ENCODE measurements around the gene IRS1. TPM values are rescaled to one million over a fixed set of nuclear protein-coding genes. Genes with fewer than 3 reads are reported as not detected.

Gene IRS1
- total RNA-seq, 4 donors from 2014 or later = 6.2 to 20.9 (median 12.8) TPM

DNA sequence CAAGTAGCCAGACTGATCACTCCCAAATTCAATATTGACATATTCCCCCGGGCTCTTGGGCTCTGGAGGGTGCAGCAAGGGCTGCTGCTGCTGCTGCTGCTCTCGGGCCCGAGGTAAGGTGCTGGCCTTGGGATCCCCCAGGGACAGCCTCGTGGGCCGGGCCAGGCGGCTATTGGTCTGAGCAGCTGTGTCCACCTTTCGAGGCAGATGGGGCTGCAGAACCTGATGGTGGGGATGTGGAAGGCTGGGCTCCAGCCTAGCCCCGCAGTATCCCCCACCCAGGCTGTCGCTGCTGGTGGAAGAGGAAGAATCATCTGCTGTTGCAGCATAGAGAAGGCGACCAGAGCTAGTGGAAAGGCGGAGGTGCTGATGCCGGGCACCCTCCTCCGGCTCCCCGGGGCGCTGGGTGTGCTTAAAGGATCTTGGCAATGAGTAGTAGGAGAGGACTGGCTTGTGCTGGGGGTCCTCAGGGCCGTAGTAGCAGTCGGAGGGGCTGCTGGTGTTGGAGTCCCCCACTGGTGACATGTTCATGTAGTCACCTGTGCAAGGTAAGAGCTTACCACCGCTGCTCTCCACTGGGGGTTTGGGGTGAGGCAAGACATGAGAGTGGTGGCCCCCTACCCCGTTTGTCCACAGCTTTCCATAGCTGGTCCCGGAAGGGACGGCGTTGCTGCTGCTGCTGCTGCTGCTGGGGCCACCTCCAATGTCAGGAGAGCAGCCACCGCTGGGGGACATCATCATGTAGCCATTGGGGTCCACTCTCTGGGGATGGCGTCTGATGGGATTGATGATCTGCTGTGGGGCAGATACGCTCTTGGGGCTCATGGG lies 3.4 kb downstream of the IRS1 start:
- no peak for DNase-seq
- no peaks in the 10 kb centered on the region for H3K27me3 ChIP-seq
- WGBS, 2 donors (ENCODE audit: low coverage in 1 of 2) = 79% methylated on average over 25 of the region's 25 CpGs; no CpG with 5 or more reads in 1 of the 2 donors
- intact Hi-C loops (cut with DNase I; ENCODE audit: low total_unique reads) = loop anchor here (5.0 to 10.0 kb wide), 2 partner anchors 164 to 581 kb away; no protein-coding TSS in a partner anchor
- in situ Hi-C loops (cut with MboI; ENCODE audit: low pct_ligation_motif_present in 1 of 4, low pct_unique_long_range_greater_than_20kb in 1 of 4, low sequenced_read_pairs in 3 of 4) = loop anchor here in 1 of 4 donors (25.0 kb wide), 1 partner anchor 134 kb away; no protein-coding TSS in a partner anchor
- peaks cover 0 to 44% (median 25%) of the 10 kb centered on the region in 4 donors for H3K4me1 ChIP-seq
- no peaks in the 10 kb centered on the region for H3K9me3 ChIP-seq
- peak overlapping the region; percentile 14 to 78 (median 56) for H3K4me3 ChIP-seq
- H3K36me3 ChIP-seq = no peaks in the 10 kb centered on the region
- H3K27ac ChIP-seq = peak overlapping the region; percentile 93 to 96 (median 94)
- TF ChIP-seq, protein P1, sequence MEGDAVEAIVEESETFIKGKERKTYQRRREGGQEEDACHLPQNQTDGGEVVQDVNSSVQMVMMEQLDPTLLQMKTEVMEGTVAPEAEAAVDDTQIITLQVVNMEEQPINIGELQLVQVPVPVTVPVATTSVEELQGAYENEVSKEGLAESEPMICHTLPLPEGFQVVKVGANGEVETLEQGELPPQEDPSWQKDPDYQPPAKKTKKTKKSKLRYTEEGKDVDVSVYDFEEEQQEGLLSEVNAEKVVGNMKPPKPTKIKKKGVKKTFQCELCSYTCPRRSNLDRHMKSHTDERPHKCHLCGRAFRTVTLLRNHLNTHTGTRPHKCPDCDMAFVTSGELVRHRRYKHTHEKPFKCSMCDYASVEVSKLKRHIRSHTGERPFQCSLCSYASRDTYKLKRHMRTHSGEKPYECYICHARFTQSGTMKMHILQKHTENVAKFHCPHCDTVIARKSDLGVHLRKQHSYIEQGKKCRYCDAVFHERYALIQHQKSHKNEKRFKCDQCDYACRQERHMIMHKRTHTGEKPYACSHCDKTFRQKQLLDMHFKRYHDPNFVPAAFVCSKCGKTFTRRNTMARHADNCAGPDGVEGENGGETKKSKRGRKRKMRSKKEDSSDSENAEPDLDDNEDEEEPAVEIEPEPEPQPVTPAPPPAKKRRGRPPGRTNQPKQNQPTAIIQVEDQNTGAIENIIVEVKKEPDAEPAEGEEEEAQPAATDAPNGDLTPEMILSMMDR (IDR thresholded peaks at IDR 0.05) = no peak
- TF ChIP-seq EP300 (IDR thresholded peaks at IDR 0.05; ENCODE audit: low read depth) = no peak
- no peak for TF ChIP-seq POLR2A (IDR thresholded peaks at IDR 0.05)
- no peak for TF ChIP-seq POLR2AphosphoS5 (IDR thresholded peaks at IDR 0.05)

- peaks cover 0 to 43% (median 24%) of the 10 kb centered on the region in 4 donors for H3K4me1 ChIP-seq
- H3K27me3 ChIP-seq = no peaks in the 10 kb centered on the region
- intact Hi-C loops (cut with DNase I; ENCODE audit: low total_unique reads) = loop anchor here (5.0 to 10.0 kb wide), 2 partner anchors 163 to 581 kb away; no protein-coding TSS in a partner anchor
- H3K36me3 ChIP-seq = no peaks in the 10 kb centered on the region
- in situ Hi-C loops (cut with MboI; ENCODE audit: low pct_ligation_motif_present in 1 of 4, low pct_unique_long_range_greater_than_20kb in 1 of 4, low sequenced_read_pairs in 3 of 4) = loop anchor here in 1 of 4 donors (25.0 kb wide), 1 partner anchor 133 kb away; no protein-coding TSS in a partner anchor
- 76% methylated on average over 24 of the region's 26 CpGs; no CpG with 5 or more reads in 1 of the 2 donors for WGBS, 2 donors (ENCODE audit: low coverage in 1 of 2)
- no peak for DNase-seq
- H3K9me3 ChIP-seq = no peaks in the 10 kb centered on the region
- H3K4me3 ChIP-seq = peak overlapping the region; percentile 25 to 78 (median 56)
- H3K27ac ChIP-seq = peak overlapping the region; percentile 93 to 96 (median 94)
- TF ChIP-seq, protein P1 (IDR thresholded peaks at IDR 0.05) = peak in 1 of 5 experiments; percentile 22
- TF ChIP-seq POLR2AphosphoS5 (IDR thresholded peaks at IDR 0.05) = peak in 1 of 3 donors; percentile 30
- no peak for TF ChIP-seq EP300 (IDR thresholded peaks at IDR 0.05; ENCODE audit: low read depth)
- TF ChIP-seq POLR2A (IDR thresholded peaks at IDR 0.05) = no peak
These were observed 4.2 kb downstream of the IRS1 start for GRCh38 chr2:226795281-226796011.

DNA sequence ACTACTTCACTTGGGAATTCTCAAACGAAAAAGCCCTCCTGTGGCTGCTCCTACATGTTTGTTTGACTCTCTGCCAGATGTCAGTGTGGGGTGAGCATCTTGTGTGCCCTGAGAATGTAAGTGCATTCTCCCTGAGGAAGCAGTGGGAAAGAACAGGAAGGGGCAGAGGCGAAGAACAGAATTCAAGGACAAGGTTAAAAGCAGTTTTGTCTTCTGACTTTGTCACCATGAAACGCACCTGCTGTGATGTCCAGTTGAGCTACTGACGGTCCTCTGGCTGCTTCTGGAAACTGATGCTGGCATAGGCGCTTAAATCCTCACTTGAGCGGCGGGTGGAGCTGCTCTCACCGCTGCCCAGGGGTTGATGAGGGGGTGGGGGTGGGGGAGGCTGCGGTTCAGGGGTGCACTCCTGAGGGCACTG lies 4.9 kb downstream of the IRS1 start:
- TF ChIP-seq EP300 (IDR thresholded peaks at IDR 0.05; ENCODE audit: low read depth) = no peak
- TF ChIP-seq, protein P1 (IDR thresholded peaks at IDR 0.05) = no peak
- no peak for TF ChIP-seq POLR2A (IDR thresholded peaks at IDR 0.05)
- Histone ChIP-seq H3K4me3 (peak overlapping the region; percentile 25 to 78 (median 56)), H3K36me3 (no peaks in the 10 kb centered on the region), H3K27ac (peak overlapping the region; percentile 93 to 96 (median 94)), H3K27me3 (no peaks in the 10 kb centered on the region), H3K4me1 (peaks cover 0 to 37% (median 25%) of the 10 kb centered on the region in 4 donors), H3K9me3 (no peaks in the 10 kb centered on the region)
- WGBS, 2 donors (ENCODE audit: low coverage in 1 of 2) = 14 to 53% methylated on average over 1 to 9 of the region's 9 CpGs
- in situ Hi-C loops (cut with MboI; ENCODE audit: low pct_ligation_motif_present in 1 of 4, low pct_unique_long_range_greater_than_20kb in 1 of 4, low sequenced_read_pairs in 3 of 4) = loop anchor here in 1 of 4 donors (25.0 kb wide), 1 partner anchor 132 kb away; no protein-coding TSS in a partner anchor
- DNase-seq = no peak
- intact Hi-C loops (cut with DNase I; ENCODE audit: low total_unique reads) = loop anchor here (5.0 to 10.0 kb wide), 2 partner anchors 162 to 580 kb away; no protein-coding TSS in a partner anchor
